ENCODE measurements around the gene PHYHIPL. TPM values are rescaled to one million over a fixed set of nuclear protein-coding genes. Genes with fewer than 3 reads are reported as not detected.
"Not testable (repeated sequence)": the region's sequence is repeated elsewhere in the genome, so short reads cannot be mapped to it uniquely, and the experiment has no call there.

PHYHIPL gene
- polyA plus RNA-seq, 1 of the 3 experiments (the other 2 are of a cell fraction): 0.44 TPM

DNA sequence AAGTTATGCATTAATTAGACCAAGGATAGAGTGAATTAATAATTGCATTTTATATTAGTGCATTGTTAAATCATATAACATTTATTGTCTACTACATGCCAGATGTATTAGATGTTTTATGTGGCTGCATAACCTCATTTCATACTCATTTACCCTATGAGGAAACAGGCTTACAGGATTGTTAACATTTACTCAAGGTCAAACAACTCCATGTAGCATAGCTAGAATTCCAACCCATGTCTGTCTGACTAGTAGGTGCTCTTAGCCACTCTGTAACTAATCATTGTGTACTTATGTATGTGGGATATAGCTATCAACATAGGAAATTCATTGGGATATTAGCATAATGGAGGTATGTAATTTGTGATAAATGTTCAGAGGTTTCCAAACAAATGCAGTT, 46.3 kb downstream of the PHYHIPL start:
- Histone ChIP-seq H3F3A (replicated peaks; ENCODE audit: insufficient read depth) (no peaks in the 10 kb centered on the region), H3K4me2 (no peak overlapping the region), H3K27ac (ENCODE audit: low read depth in 2 of 2, low read length in 1 of 2) (no peak overlapping the region; a peak in 2 of 4 replicates), H3K4me1 (ENCODE audit: control insufficient read depth in 1 of 2, insufficient read depth in 2 of 2, low read depth in 1 of 2, low read length in 1 of 2) (no peaks in the 10 kb centered on the region; a peak in 1 of 4 replicates), H3K9ac (no peak overlapping the region), H3K27me3 (ENCODE audit: insufficient read depth) (no peaks in the 10 kb centered on the region), H3K4me3 (ENCODE audit: low read depth in 2 of 2, low read length in 1 of 2) (no peak overlapping the region), H3K9me3 (no peaks in the 10 kb centered on the region), H4K20me1 (ENCODE audit: insufficient read depth) (no peaks in the 10 kb centered on the region), H2AFZ (ENCODE audit: low read depth) (no peak overlapping the region), H3K79me2 (ENCODE audit: insufficient read depth) (no peaks in the 10 kb centered on the region), H3K9me2 (no peaks in the 10 kb centered on the region), H3K36me3 (replicated peaks in 1 of 2; ENCODE audit: control insufficient read depth in 1 of 2, insufficient read depth in 2 of 2, low read length in 1 of 2) (no peaks in the 10 kb centered on the region)
- no peak for DNase-seq
- CTCF ChIA-PET: interaction anchor here (1.7 kb wide), 2 partner anchors 8 to 270 kb away, joined by 5 read pairs; no protein-coding TSS in a partner anchor
- no peak for TF ChIP-seq SIN3A (IDR thresholded peaks at IDR 0.05; ENCODE audit: borderline replicate concordance, low read depth, low read length)
- no peak for TF ChIP-seq RXRA (IDR thresholded peaks at IDR 0.05; ENCODE audit: borderline replicate concordance, low read depth)
- no peak for TF ChIP-seq ZBTB33 (IDR thresholded peaks at IDR 0.05; ENCODE audit: borderline replicate concordance, low read depth)
- TF ChIP-seq, protein P1, sequence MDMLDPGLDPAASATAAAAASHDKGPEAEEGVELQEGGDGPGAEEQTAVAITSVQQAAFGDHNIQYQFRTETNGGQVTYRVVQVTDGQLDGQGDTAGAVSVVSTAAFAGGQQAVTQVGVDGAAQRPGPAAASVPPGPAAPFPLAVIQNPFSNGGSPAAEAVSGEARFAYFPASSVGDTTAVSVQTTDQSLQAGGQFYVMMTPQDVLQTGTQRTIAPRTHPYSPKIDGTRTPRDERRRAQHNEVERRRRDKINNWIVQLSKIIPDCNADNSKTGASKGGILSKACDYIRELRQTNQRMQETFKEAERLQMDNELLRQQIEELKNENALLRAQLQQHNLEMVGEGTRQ (IDR thresholded peaks at IDR 0.05; ENCODE audit: borderline replicate concordance, low read depth, low read length): no peak
- TF ChIP-seq, protein P2, sequence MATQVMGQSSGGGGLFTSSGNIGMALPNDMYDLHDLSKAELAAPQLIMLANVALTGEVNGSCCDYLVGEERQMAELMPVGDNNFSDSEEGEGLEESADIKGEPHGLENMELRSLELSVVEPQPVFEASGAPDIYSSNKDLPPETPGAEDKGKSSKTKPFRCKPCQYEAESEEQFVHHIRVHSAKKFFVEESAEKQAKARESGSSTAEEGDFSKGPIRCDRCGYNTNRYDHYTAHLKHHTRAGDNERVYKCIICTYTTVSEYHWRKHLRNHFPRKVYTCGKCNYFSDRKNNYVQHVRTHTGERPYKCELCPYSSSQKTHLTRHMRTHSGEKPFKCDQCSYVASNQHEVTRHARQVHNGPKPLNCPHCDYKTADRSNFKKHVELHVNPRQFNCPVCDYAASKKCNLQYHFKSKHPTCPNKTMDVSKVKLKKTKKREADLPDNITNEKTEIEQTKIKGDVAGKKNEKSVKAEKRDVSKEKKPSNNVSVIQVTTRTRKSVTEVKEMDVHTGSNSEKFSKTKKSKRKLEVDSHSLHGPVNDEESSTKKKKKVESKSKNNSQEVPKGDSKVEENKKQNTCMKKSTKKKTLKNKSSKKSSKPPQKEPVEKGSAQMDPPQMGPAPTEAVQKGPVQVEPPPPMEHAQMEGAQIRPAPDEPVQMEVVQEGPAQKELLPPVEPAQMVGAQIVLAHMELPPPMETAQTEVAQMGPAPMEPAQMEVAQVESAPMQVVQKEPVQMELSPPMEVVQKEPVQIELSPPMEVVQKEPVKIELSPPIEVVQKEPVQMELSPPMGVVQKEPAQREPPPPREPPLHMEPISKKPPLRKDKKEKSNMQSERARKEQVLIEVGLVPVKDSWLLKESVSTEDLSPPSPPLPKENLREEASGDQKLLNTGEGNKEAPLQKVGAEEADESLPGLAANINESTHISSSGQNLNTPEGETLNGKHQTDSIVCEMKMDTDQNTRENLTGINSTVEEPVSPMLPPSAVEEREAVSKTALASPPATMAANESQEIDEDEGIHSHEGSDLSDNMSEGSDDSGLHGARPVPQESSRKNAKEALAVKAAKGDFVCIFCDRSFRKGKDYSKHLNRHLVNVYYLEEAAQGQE (IDR thresholded peaks at IDR 0.05; ENCODE audit: low read depth, low read length): no peak
- no peak for TF ChIP-seq FOXM1 (IDR thresholded peaks at IDR 0.05; ENCODE audit: low read depth)
- no peak for TF ChIP-seq NFIC (IDR thresholded peaks at IDR 0.05; ENCODE audit: borderline replicate concordance)
- no peak for TF ChIP-seq RCOR1 (IDR thresholded peaks at IDR 0.05; ENCODE audit: low read length)
- TF ChIP-seq EZH2phosphoT487 (IDR thresholded peaks at IDR 0.05; ENCODE audit: borderline replicate concordance, low read depth): no peak
- TF ChIP-seq CHD2 (IDR thresholded peaks at IDR 0.05; ENCODE audit: low read length, partially characterized antibody): no peak
- no peak for TF ChIP-seq GATA2 (CRISPR knock-in tag; IDR thresholded peaks at IDR 0.05)
- TF ChIP-seq FOSL2 (IDR thresholded peaks at IDR 0.05; ENCODE audit: borderline replicate concordance, low read depth): no peak
- no peak for TF ChIP-seq NRF1 (IDR thresholded peaks at IDR 0.05; ENCODE audit: low read depth, low read length)
- no peak for TF ChIP-seq TAF1 (IDR thresholded peaks at IDR 0.05; ENCODE audit: borderline replicate concordance, low read depth, low read length)
- no peak for TF ChIP-seq POLR2AphosphoS5 (IDR thresholded peaks at IDR 0.05; ENCODE audit: low read depth, low read length)
- TF ChIP-seq IRF3 (IDR thresholded peaks at IDR 0.05; ENCODE audit: low read depth, low read length): no peak
- no peak for TF ChIP-seq RFX5 (IDR thresholded peaks at IDR 0.05; ENCODE audit: low read length)
- POLR2A ChIA-PET: no interaction called here

GRCh38 chr10:59223597-59223996, 47.2 kb downstream of the PHYHIPL start:
- POLR2A ChIA-PET; H4K20me1 ChIP-seq (ENCODE audit: insufficient read depth): not testable (repeated sequence)
- WGBS (ENCODE audit: low lambda C conversion rate): 90% methylated on average over 2 of the region's 2 CpGs

More at GRCh38 chr10:59223597-59223996, 47.2 kb downstream of the PHYHIPL start:
- not testable (repeated sequence) for DNase-seq; H3K4me1 ChIP-seq (ENCODE audit: control insufficient read depth in 1 of 2, insufficient read depth in 2 of 2, low read depth in 1 of 2, low read length in 1 of 2); H3K27me3 ChIP-seq (ENCODE audit: insufficient read depth); H3K27ac ChIP-seq (ENCODE audit: low read depth in 2 of 2, low read length in 1 of 2); H3K9me2 ChIP-seq; H3K4me2 ChIP-seq; H3K9me3 ChIP-seq; H3K36me3 ChIP-seq (replicated peaks in 1 of 2; ENCODE audit: control insufficient read depth in 1 of 2, insufficient read depth in 2 of 2, low read length in 1 of 2); H3K9ac ChIP-seq; H2AFZ ChIP-seq (ENCODE audit: low read depth); H3F3A ChIP-seq (replicated peaks; ENCODE audit: insufficient read depth); H3K4me3 ChIP-seq (ENCODE audit: low read depth in 2 of 2, low read length in 1 of 2); H3K79me2 ChIP-seq (ENCODE audit: insufficient read depth)
- CTCF ChIA-PET: interaction anchor here (1.7 kb wide), 1 partner anchor 271 kb away, joined by 5 read pairs; no protein-coding TSS in a partner anchor
